ENCODE results near the gene SLC24A4. TPM values are rescaled to one million over a fixed set of nuclear protein-coding genes. Genes with fewer than 3 reads are reported as not detected.

Gene SLC24A4
- total RNA-seq, 1 experiment from 2014 or later, result 0.02 TPM

- Histone ChIP-seq H3K27me3 (no peaks in the 10 kb centered on the region), H3K4me3 (no peak overlapping the region), H3K27ac (no peak overlapping the region), H3K9me3 (replicated peaks) (no peaks in the 10 kb centered on the region), H3K4me1 (no peaks in the 10 kb centered on the region), H3K36me3 (no peaks in the 10 kb centered on the region)
- no peak for DNase-seq
These were observed 130.7 kb downstream of the SLC24A4 start for GRCh38 chr14:92453691-92454090.

GRCh38 chr14:92455231-92455630 lies 132.3 kb downstream of the SLC24A4 start:
- Histone ChIP-seq H3K27ac (no peak overlapping the region), H3K27me3 (no peaks in the 10 kb centered on the region), H3K36me3 (no peaks in the 10 kb centered on the region), H3K4me3 (no peak overlapping the region), H3K9me3 (replicated peaks) (no peaks in the 10 kb centered on the region), H3K4me1 (no peaks in the 10 kb centered on the region)
- no peak for DNase-seq

- no peaks in the 10 kb centered on the region for H3K4me1 ChIP-seq
- no peaks in the 10 kb centered on the region for H3K9me3 ChIP-seq (replicated peaks)
- no peaks in the 10 kb centered on the region for H3K27me3 ChIP-seq
- no peaks in the 10 kb centered on the region for H3K36me3 ChIP-seq
- H3K4me3 ChIP-seq, result no peak overlapping the region
- H3K27ac ChIP-seq, result no peak overlapping the region
- peak; percentile 17 to 51 for DNase-seq
These were observed 133.4 kb downstream of the SLC24A4 start for GRCh38 chr14:92456215-92457015.

DNA sequence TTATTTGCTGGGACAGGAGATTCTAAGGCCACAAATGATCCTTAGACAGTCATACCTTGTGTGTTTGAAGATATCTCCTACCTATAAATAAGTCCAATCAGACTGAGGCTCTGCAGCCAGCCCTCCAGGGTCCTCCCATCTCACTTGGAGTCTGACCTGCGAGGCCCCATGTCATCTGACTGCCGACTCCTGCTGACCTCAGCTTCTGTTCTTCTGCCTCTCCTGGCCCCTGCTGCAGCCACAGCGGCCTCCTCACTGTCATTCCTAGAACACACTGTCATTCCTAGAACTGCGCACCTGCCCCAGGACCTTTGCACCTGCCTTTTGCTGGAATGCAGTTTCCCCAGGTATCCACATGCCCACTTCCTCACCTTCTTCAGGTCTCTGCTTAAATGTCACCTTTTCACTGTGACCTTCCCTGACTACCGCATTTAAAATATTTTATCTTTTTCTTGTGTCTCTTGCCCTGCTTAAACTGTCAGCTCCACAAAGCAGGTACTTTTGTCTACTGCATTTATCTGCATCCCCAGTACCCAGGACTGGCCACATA lies 134.1 kb downstream of the SLC24A4 start:
- no peak for DNase-seq
- Histone ChIP-seq H3K9me3 (replicated peaks) (no peaks in the 10 kb centered on the region), H3K4me3 (no peak overlapping the region), H3K4me1 (no peaks in the 10 kb centered on the region), H3K27me3 (no peaks in the 10 kb centered on the region), H3K36me3 (no peaks in the 10 kb centered on the region), H3K27ac (no peak overlapping the region)

DNA sequence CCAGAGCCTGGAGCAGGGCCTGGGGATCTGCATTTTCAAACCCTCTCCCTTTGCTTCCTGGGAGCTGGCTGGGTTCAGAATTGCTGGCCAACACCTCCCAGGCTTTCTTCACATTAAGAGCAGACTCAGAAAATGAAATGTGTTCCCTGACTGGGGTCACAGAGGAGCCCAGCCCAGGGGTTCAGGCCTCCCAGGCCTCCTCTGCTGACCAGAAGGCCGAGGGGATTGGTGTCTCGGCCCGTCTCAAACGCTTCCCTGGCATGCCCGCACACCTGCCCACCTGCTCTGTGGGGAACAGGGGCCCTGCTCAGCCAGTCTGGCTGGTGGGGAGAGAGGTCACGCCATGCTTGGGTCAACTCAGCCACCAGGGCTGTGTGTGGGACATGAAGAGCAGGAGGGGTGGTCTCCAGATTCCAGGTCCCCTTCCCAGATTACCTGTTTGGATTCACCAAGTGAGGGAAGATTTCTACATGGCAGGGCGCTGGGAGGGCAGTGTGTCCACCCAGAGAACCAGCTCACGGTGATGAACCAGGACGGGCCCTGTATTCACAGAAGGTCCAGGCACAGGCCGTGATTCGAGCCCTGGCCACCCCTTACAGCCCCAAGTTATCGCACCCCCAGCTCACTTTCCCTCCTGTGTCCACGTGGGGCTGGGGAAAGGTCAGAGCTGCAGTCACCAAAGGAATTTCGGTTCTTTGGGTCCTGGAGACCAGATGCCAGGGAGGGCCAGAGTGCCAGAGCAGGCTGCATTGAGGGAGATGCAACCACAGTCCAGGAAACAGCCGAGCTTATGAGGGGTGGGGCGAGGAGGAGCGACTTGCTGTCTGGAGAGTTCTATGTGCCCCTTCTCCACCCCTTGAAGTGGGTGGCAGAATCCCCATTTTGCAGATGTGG lies 135.4 kb downstream of the SLC24A4 start:
- Histone ChIP-seq H3K27ac (no peak overlapping the region), H3K36me3 (no peaks in the 10 kb centered on the region), H3K27me3 (no peaks in the 10 kb centered on the region), H3K4me3 (no peak overlapping the region), H3K9me3 (replicated peaks) (no peaks in the 10 kb centered on the region), H3K4me1 (no peaks in the 10 kb centered on the region)
- no peak for DNase-seq

DNA sequence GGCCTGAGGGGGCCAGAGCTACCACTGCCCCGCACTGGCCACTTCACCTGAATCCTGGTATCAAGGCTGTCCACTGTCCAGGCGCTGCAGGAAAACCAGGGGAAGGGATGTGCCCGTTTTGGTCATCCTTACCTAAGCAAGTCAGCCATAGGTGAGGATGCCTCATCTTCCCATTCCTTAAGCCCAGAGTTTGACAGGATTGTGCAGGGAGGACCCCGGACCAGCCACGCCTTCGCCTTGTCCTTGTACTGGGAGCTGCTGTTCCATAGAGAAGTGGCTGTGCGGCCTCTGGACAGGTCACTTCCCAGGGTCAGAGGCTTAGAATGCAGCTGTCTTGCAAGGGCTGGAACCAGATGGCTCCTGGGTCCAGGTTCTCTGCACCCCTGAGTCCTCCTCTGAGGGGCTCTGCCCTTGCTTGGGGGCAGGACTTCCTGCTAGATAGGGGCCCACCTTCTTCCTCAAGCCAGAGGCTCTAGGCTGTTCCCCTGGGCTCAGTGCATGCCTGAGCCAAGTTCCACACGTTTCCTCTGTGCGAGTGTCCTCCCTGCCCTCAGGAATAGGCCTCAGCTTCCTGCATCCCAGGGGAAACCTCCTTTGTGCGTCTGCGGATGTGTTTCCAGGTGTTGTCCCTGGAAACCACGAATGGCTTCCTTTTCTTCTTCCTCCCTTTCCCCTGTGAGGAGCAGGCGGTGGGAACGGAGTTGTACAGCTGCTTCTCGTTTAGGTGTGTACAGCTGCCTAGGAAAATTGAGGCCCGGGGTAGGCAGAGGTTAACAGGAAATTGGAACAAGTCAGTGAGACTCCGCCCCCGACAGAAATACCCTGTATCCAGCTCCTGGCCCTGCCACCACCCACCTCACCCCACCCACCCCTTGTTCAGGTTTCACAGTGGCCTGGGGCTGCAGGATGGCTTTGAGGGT lies 136.3 kb downstream of the SLC24A4 start:
- Histone ChIP-seq H3K36me3 (no peaks in the 10 kb centered on the region), H3K27me3 (no peaks in the 10 kb centered on the region), H3K4me1 (no peaks in the 10 kb centered on the region), H3K4me3 (no peak overlapping the region), H3K9me3 (replicated peaks) (no peaks in the 10 kb centered on the region), H3K27ac (no peak overlapping the region)
- no peak for DNase-seq

DNA sequence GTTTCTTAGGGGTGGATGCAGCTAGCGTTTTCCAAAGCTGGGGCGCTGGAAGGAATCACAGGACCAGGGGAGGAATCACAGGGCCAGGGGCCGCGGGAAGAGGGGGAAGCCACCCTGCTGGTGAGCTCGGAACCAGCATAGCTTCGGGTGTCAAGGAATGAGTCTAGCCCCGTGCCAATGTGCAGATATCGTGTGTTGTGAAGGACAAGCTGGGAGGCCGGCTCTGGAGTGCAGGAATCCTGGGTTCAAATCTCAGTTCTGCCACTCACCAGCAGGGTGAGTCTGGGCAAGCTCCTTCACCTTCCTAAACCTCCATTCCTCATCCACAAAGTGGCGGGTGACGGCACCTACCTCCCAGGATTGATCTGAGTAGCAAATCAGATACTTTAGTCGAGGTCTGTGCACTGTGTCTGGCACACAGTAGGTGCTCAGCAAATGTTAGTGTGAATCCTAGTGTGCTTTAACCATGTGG lies 137.0 kb downstream of the SLC24A4 start:
- Histone ChIP-seq H3K36me3 (no peaks in the 10 kb centered on the region), H3K27ac (no peak overlapping the region), H3K9me3 (replicated peaks) (no peaks in the 10 kb centered on the region), H3K4me3 (no peak overlapping the region), H3K4me1 (no peaks in the 10 kb centered on the region), H3K27me3 (no peaks in the 10 kb centered on the region)
- DNase-seq, result no peak

DNA sequence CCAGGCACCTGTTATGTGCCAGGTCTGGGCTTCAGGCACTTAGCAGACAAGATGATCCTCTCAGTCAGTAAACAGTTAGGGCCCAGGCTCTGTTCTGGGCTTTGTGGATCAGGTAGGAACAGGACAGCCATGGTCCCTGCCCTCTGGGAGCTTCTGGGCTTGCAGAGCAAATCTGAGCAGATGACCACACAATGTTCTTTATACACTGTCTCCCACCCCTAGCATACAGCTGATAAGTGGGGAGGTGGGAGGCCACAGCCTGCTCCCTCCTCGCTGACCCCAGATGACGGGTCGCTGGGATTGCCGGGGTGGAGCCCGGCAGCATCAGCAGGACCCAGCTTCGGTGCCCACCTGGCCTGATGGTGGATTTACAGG lies 137.6 kb downstream of the SLC24A4 start:
- no peaks in the 10 kb centered on the region for H3K36me3 ChIP-seq
- no peaks in the 10 kb centered on the region for H3K9me3 ChIP-seq (replicated peaks)
- H3K4me3 ChIP-seq, result no peak overlapping the region
- H3K27me3 ChIP-seq, result no peaks in the 10 kb centered on the region
- no peaks in the 10 kb centered on the region for H3K4me1 ChIP-seq
- no peak overlapping the region for H3K27ac ChIP-seq
- DNase-seq, result no peak

DNA sequence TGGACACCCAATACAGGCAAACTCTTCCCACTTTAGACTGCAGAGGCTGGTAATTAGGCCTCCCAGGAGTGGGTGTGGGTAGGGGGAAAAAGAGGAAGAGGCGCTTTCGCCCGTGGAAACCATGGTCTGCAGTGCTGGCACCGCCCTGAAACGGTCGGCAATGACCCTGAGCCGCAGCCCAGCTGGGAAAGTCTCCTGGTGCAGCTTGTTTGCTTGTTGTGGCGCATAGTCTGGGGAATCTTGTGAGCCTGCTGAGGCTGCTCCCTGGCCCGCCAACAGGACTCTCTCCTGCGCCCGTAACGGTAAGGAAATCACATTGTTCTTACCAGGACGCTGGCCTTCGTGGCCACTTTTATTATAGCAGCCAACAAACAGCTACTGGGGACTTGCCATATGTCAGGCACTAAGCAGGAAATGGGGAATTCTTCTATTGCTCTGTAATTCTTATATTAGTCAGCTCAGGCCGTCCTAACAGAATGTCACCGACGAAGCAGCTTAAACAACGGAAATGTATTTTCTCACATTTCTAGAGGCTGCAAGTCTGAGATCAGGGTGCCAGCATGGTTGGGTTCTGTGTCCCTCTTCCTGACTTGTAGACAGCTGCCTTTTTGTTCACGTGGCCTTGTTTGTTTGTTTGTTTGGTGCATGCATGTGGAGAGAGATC lies 138.1 kb downstream of the SLC24A4 start:
- Histone ChIP-seq H3K4me3 (no peak overlapping the region), H3K27ac (no peak overlapping the region), H3K27me3 (no peaks in the 10 kb centered on the region), H3K4me1 (no peaks in the 10 kb centered on the region), H3K9me3 (replicated peaks) (no peaks in the 10 kb centered on the region), H3K36me3 (no peaks in the 10 kb centered on the region)
- DNase-seq, result no peak

DNA sequence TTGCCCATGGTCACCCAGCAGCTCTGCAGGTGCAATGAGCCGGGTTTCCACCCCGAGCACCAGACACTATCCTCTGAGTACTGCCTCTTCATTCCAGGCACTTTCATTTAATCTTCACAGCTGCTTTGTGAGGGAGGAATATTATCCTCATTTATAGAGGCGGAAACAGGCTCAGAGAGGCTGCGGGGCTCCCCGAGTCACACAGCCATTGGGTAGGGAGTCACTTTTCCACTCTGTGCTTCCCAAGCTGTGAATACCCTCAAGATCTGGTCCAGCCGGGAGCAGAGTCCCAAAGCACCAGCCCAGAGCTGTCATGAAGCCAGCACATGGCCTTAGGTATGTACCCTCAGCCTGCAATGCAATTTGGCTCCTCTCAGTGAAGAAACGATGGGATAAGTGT lies 138.9 kb downstream of the SLC24A4 start:
- Histone ChIP-seq H3K27ac (no peak overlapping the region), H3K4me3 (no peak overlapping the region), H3K36me3 (no peaks in the 10 kb centered on the region), H3K4me1 (no peaks in the 10 kb centered on the region), H3K9me3 (replicated peaks) (no peaks in the 10 kb centered on the region), H3K27me3 (no peaks in the 10 kb centered on the region)
- DNase-seq, result no peak

GRCh38 chr14:92462568-92462967 lies 139.6 kb downstream of the SLC24A4 start:
- Histone ChIP-seq H3K27ac (no peak overlapping the region), H3K36me3 (no peaks in the 10 kb centered on the region), H3K4me1 (no peaks in the 10 kb centered on the region), H3K9me3 (replicated peaks) (no peaks in the 10 kb centered on the region), H3K27me3 (no peaks in the 10 kb centered on the region), H3K4me3 (no peak overlapping the region)
- DNase-seq, result no peak

GRCh38 chr14:92463141-92463540 lies 140.2 kb downstream of the SLC24A4 start:
- no peaks in the 10 kb centered on the region for H3K9me3 ChIP-seq (replicated peaks)
- no peaks in the 10 kb centered on the region for H3K4me1 ChIP-seq
- H3K27me3 ChIP-seq, result no peaks in the 10 kb centered on the region
- H3K36me3 ChIP-seq, result no peaks in the 10 kb centered on the region
- no peak for DNase-seq
- no peak overlapping the region for H3K27ac ChIP-seq
- no peak overlapping the region for H3K4me3 ChIP-seq

- H3K9me3 ChIP-seq (replicated peaks), result no peaks in the 10 kb centered on the region
- no peaks in the 10 kb centered on the region for H3K36me3 ChIP-seq
- H3K4me1 ChIP-seq, result no peaks in the 10 kb centered on the region
- no peak overlapping the region for H3K27ac ChIP-seq
- no peak for DNase-seq
- no peak overlapping the region for H3K4me3 ChIP-seq
- H3K27me3 ChIP-seq, result no peaks in the 10 kb centered on the region
These were observed 141.2 kb downstream of the SLC24A4 start for GRCh38 chr14:92464156-92464555.

DNA sequence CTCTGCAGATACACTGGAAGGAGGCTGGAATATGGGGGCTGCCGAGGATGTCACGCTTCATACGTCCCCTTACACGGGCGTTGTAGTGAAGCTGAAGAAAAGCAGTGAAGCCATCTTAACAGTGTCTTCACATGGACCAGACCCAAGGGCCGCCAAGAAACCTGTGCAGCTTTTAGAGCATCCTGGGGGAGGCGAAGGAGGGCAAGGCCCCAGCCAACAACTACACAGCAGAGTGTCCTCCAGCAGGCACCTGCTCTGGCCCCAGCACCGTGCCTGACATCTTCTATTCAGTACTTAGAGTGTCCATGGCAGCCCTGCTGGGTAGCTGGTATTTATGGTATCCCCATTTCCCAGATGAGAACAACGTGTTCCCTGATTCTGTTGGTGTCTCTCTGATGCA lies 141.8 kb downstream of the SLC24A4 start:
- Histone ChIP-seq H3K36me3 (no peaks in the 10 kb centered on the region), H3K4me1 (no peaks in the 10 kb centered on the region), H3K27ac (no peak overlapping the region), H3K9me3 (replicated peaks) (no peaks in the 10 kb centered on the region), H3K27me3 (no peaks in the 10 kb centered on the region), H3K4me3 (no peak overlapping the region)
- DNase-seq, result no peak
